Measurements from ENCODE around the gene MAN2A2. TPM values are rescaled to one million over a fixed set of nuclear protein-coding genes. Genes with fewer than 3 reads are reported as not detected.
"Not testable (repeated sequence)": the region's sequence is repeated elsewhere in the genome, so short reads cannot be mapped to it uniquely, and the experiment has no call there.

MAN2A2 gene
- total RNA-seq, 2 donors from 2014 or later: 79.3 to 83.2 TPM

DNA sequence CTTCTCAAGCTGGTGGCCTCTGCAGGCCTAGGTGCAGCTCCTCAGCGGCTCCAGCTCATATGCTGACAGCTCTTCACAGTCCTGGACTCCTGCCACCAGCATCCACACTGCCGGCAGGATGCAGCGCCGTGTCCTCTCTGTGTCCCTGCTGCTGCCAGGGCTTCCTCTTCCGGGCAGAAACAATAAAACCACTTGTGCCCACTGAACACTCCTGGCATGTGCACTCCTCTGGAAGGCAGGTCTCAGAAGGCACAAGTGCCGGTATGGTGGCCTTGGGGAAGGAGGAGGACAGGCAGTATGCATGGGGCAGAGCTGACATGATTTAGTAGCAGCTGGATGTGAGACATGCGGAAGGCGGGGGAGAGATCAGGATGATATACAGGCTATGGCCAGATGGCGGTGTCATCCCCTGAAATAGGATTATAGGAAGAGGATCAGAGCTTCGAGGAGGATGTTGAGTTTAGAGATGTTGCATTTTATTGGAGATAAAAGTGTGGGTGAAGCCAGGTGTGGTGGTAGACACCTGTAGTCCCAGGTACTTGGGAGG is 7.5 kb upstream of the MAN2A2 start:
- no peak for DNase-seq
- intact Hi-C loops (cut with DNase I): no loop called here
- no peak for ATAC-seq

GRCh38 chr15:90897131-90897655 is 5.9 kb upstream of the MAN2A2 start:
- ATAC-seq; intact Hi-C loops (cut with DNase I); DNase-seq: not testable (repeated sequence)

DNA sequence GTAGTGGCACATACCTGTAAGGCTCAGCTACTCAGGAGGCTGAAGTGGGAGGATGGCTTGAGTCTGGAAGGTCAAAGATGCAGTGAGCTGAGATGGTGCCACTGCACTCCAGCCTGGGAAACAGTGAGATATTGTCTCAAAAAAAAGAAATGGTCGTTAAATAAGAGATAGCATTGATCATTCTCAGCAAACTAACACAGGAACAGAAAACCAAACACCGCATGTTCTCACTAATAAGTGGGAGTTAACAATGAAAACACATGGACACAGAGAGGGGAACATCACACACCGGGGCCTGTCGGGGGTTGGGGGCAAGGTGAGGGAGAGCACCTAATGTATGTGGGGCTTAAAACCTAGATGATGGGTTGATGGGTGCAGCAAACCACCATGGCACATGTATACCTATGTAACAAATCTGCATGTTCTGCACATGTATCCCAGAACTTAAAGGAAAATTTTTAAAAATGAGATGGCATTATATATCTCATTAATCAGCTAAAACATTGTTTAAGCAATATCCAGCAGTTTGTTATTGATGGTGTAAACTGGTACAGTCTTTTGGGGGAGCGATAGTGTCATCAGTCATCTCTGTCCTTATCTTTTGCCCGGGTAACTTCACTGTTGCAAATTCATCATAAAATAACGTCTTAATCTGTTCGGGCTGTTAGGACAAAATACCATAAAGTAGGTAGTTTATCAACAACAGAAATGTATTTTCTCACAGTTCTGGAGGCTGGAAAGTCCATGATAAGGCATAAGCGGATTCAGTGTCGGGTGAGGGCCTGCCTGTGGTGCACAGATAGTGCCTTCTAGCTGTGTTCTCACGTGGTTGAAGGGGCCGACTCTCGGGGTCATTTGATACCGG is 1.7 kb upstream of the MAN2A2 start:
- intact Hi-C loops (cut with DNase I): loop anchor here in 1 of 2 donors (2.0 kb wide), 1 partner anchor 31 kb away; the partner anchor contains the start of gene HDDC3
- ATAC-seq (no peak), DNase-seq (peak; percentile 23)

- peak; percentile 76 for DNase-seq
- peak; percentile 92 to 94 for ATAC-seq
- intact Hi-C loops (cut with DNase I): loop anchor here in 1 of 2 donors (2.0 kb wide), 1 partner anchor 31 kb away; the partner anchor contains the start of gene HDDC3
Measured at GRCh38 chr15:90902040-90902839, 862 bp upstream of the MAN2A2 start.

GRCh38 chr15:90903733-90904536 is 833 bp downstream of the MAN2A2 start:
- peak in 1 of 2 donors; percentile 19 for ATAC-seq
- DNase-seq: peak; percentile 19
- intact Hi-C loops (cut with DNase I): loop anchor here in 1 of 2 donors (2.0 kb wide), 1 partner anchor 29 kb away; the partner anchor contains the start of gene HDDC3

GRCh38 chr15:90904746-90905145 is 1.6 kb downstream of the MAN2A2 start:
- intact Hi-C loops (cut with DNase I): no loop called here
- DNase-seq (no peak), ATAC-seq (no peak)

- intact Hi-C loops (cut with DNase I): no loop called here
- DNase-seq: peak; percentile 20
- ATAC-seq: no peak
Measured at GRCh38 chr15:90905306-90906180, 2.4 kb downstream of the MAN2A2 start.

DNA sequence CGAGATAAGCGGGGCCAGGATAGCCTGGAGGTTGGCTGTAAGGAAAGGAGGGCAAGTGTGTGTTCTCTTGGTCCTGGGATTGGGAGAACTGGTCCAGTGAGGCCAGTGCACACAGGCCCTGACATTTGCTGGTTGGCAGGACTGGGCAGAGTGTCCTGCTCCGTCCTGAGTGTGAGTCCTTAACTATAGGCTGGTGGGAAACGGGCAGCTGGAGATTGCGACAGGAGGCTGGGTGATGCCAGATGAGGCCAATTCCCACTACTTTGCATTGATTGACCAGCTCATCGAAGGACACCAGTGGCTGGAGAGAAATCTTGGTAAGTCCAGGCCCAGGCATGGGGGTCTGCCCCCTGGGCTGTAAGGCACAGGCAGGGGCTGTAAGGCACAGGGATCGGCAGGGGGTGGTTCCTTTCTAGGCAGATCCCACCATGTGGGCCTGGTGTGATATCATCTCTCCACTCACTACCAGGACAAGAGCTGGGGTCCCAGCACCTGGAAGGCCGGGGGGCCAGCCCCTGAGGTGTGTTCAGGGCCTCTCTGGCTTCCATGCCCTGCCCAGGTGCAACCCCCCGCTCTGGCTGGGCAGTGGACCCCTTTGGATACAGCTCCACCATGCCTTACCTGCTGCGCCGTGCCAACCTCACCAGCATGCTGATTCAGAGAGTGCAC is 3.2 kb downstream of the MAN2A2 start:
- DNase-seq (peak; percentile 23), ATAC-seq (no peak)
- intact Hi-C loops (cut with DNase I): no loop called here

- DNase-seq (peak; percentile 20), ATAC-seq (no peak)
- intact Hi-C loops (cut with DNase I): no loop called here
Measured at GRCh38 chr15:90907051-90907660, 4.1 kb downstream of the MAN2A2 start.

GRCh38 chr15:90907838-90908507 is 4.9 kb downstream of the MAN2A2 start:
- DNase-seq (peak; percentile 20), ATAC-seq (peak in 1 of 2 donors; percentile 33)
- intact Hi-C loops (cut with DNase I): no loop called here

GRCh38 chr15:90909449-90909848 is 6.3 kb downstream of the MAN2A2 start:
- intact Hi-C loops (cut with DNase I); ATAC-seq: not testable (repeated sequence)
- peak; percentile 12 for DNase-seq

DNA sequence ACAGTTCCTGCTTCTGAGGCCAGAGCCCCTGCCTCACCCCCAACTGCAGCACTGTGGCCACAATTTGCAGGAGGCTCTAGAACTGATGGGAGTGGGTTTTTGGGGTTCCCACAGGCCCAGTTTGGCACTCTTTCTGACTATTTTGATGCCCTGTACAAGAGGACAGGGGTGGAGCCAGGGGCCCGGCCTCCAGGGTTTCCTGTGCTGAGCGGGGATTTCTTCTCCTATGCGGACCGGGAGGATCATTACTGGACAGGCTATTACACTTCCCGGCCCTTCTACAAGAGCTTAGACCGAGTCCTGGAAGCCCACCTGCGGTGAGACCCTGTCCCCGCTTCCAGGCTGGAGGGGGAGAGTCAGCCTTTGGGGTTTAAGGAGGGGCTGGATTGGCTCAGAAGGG is 6.9 kb downstream of the MAN2A2 start:
- DNase-seq: peak; percentile 10
- intact Hi-C loops (cut with DNase I): no loop called here
- no peak for ATAC-seq

DNA sequence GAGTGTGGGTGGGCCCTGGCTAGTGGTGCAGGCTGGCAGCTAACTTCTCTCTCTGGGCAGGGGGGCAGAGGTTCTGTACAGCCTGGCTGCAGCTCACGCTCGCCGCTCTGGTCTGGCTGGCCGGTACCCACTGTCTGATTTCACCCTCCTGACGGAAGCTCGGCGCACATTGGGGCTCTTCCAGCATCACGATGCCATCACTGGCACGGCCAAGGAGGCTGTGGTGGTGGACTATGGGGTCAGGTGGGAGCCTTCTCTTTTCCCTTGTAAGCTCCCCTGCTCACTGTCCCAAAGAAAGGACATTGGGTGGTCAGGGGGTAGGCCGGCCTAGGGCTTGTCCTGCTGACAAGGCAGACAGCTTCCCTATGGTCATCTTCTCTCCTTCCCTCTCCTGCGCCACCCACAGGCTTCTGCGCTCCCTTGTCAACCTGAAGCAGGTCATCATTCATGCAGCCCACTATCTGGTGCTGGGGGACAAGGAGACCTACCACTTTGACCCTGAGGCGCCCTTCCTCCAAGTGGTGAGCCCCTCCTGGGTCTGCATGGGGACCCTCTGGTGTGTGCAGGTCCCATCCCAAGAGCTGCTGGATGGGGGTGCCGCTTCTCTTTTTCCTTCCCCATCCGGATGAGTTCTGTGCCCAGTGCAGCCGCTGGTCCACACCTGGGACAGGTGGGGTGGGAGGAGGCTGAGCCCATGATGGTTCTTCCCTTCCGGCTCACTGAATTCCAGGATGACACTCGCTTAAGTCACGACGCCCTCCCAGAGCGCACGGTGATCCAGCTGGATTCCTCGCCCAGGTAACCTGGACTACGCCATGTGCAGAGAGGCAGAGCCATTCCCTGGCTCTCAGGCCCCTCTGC is 7.6 kb downstream of the MAN2A2 start:
- intact Hi-C loops (cut with DNase I): no loop called here
- ATAC-seq (no peak), DNase-seq (peak; percentile 18)

DNA sequence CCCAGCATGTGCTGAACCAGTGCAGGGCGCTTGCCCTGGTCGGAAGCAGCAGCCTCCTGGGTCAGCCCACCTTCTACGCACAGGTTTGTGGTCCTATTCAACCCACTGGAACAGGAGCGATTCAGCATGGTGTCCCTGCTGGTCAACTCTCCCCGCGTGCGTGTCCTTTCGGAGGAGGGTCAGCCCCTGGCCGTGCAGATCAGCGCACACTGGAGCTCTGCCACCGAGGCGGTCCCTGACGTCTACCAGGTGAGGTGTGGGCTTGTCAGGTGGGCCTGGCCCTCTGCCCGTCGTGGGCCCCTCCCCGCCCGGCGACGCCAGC is 8.2 kb downstream of the MAN2A2 start:
- no peak for ATAC-seq
- peak; percentile 14 for DNase-seq
- intact Hi-C loops (cut with DNase I): no loop called here

Measured in left cardiac atrium (tissue), 4 donors.